ENCODE data around the gene ACSS2. TPM values are rescaled to one million over a fixed set of nuclear protein-coding genes. Genes with fewer than 3 reads are reported as not detected.

The ACSS2 gene
- total and polyA plus RNA-seq, 11 donors: 72.6 to 117 (median 99.7) TPM

DNA sequence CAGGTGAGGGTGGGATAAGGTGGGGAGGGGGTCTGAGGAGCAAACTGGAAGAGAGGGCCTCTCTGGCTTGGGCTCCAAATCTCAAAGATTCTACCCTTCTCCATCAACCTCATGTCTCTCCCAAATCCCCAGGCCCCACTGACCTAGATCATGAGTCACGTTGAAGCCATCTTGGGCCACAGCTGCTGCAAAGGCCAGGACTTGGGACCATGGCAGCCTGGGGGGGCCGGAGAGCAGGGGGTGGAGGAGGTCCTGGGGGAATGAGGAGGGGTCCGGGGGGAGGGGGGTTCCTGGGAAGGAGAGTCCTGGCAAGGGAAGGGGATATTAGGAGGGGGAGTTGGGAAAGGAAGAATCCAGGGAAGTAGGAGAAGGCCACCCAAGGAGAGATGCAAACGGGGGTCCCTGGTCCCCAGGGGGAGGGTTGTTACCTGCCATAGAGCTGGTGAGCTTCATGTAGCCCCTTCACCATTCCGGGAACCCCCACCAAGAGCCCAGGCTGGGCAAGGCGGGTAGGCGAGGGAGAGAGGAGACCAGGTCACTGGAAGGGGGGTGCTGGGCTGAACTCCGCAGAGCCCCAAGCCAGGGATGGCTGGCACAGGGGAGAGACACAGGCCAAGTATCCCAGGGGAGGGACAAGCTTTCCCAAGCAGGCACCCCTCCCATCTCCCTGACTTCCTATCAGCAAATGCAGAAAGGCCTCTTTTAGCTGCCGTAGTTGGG is 16.4 kb upstream of the ACSS2 start:
- TF ChIP-seq POLR2A (IDR thresholded peaks at IDR 0.05) (no peak), CTCF (IDR thresholded peaks at IDR 0.05) (no peak)
- DNase-seq: no peak
- H3K27ac ChIP-seq: no peak overlapping the region
- H3K4me1 ChIP-seq: peaks cover 0 to 8% (median 0%) of the 10 kb centered on the region in 12 donors
- no peaks in the 10 kb centered on the region for H3K27me3 ChIP-seq
- WGBS, 4 donors: 85 to 90% (median 86%) methylated on average over 9 of the region's 9 CpGs
- no peaks in the 10 kb centered on the region for H3K9me3 ChIP-seq
- peaks cover 0 to 67% (median 47%) of the 10 kb centered on the region in 9 donors for H3K36me3 ChIP-seq
- H3K4me3 ChIP-seq: no peak overlapping the region
- ATAC-seq: no peak
- intact Hi-C loops (cut with DNase I): loop anchor here in 1 of 10 donors (5.0 kb wide), 1 partner anchor 152 kb away; no protein-coding TSS in a partner anchor

DNA sequence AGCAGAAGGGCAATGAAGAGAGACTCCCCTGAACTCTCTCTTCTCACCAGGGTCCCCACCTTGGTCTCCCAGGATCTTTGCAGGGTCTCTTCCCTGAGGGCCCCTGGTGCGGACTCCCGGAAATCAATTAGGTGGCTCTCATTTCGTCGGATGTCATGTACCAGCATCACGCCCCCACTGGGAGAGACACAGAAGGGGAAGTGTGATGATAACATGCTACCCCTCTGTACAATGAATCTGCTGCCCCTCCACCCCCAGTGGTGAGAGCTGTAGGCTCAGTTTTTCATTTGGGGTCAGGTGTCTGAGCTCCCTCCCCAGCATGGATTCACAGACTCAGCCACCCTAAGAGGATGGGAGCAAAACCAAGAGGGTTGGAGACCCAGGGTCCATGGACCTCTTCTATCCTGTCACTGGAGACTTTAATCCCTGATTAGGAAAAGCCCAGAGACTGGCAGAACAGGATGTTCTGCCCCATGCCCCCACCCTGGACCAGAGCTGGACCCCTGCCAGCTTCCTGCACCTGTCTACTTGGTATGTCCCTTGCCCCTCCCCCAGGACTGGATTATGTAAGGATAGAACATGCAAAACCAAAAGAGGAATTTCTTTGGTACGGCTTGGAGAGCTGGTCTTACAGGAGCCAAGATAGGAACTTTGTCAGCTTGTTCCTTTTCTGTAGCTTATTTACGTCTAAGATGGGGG is 14.9 kb upstream of the ACSS2 start:
- no peak overlapping the region for H3K4me3 ChIP-seq
- no peaks in the 10 kb centered on the region for H3K27me3 ChIP-seq
- peaks cover 0 to 58% (median 39%) of the 10 kb centered on the region in 9 donors for H3K36me3 ChIP-seq
- no peaks in the 10 kb centered on the region for H3K9me3 ChIP-seq
- WGBS, 4 donors: 83 to 89% (median 88%) methylated on average over 7 of the region's 7 CpGs
- DNase-seq: no peak
- intact Hi-C loops (cut with DNase I): no loop called here
- H3K27ac ChIP-seq: no peak overlapping the region
- no peak for TF ChIP-seq CTCF (IDR thresholded peaks at IDR 0.05)
- no peak for TF ChIP-seq POLR2A (IDR thresholded peaks at IDR 0.05)
- no peak for ATAC-seq
- H3K4me1 ChIP-seq: peaks cover 0 to 8% (median 0%) of the 10 kb centered on the region in 12 donors

GRCh38 chr20:34862724-34863123 is 13.7 kb upstream of the ACSS2 start:
- DNase-seq (no peak), ATAC-seq (no peak)
- H3K4me1 ChIP-seq: peaks cover 0 to 8% (median 0%) of the 10 kb centered on the region in 12 donors
- peaks cover 0 to 46% (median 35%) of the 10 kb centered on the region in 9 donors for H3K36me3 ChIP-seq
- 86 to 95% (median 90%) methylated on average over 12 of the region's 12 CpGs for WGBS, 4 donors
- intact Hi-C loops (cut with DNase I): no loop called here
- TF ChIP-seq POLR2A (IDR thresholded peaks at IDR 0.05) (no peak), CTCF (IDR thresholded peaks at IDR 0.05) (no peak)
- no peaks in the 10 kb centered on the region for H3K9me3 ChIP-seq
- H3K4me3 ChIP-seq: no peak overlapping the region
- no peaks in the 10 kb centered on the region for H3K27me3 ChIP-seq
- no peak overlapping the region for H3K27ac ChIP-seq

DNA sequence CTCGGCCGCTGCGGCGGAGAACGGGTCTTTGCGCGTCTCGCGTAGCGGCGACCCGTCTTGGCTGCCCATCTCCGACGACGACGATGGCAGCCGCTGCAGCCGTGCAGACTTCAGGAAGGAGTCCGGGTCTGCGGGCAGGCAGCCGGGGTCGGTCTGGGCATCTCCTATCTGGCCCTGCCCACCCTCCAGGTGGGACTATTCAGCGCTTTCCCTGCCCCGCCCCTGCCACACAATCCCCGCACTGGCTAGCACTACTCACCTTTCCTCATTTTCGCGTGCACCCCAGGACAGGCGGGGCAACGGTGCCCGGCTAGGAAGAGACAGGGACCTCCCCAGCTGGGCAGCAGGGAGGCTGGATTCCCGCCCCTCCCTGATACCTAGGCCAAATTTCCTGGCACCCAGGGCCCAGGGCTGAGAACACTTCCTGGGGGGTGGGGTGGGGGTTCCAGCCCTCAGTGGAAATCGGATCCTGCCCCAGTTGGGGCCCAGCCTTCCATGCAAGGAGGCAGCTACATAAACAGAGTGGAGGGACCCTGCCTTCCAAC is 12.9 kb upstream of the ACSS2 start:
- WGBS, 4 donors: 66 to 78% (median 70%) methylated on average over 29 to 32 of the region's 32 CpGs
- ATAC-seq: no peak

More for the DNA sequence above, 12.9 kb upstream of the ACSS2 start:
- TF ChIP-seq POLR2A (IDR thresholded peaks at IDR 0.05) (no peak), CTCF (IDR thresholded peaks at IDR 0.05) (no peak)
- H3K4me1 ChIP-seq: peaks cover 0 to 8% (median 0%) of the 10 kb centered on the region in 12 donors
- H3K27me3 ChIP-seq: no peaks in the 10 kb centered on the region
- H3K36me3 ChIP-seq: peaks cover 0 to 39% (median 28%) of the 10 kb centered on the region in 9 donors
- H3K27ac ChIP-seq: no peak overlapping the region
- no peaks in the 10 kb centered on the region for H3K9me3 ChIP-seq
- no peak for DNase-seq
- intact Hi-C loops (cut with DNase I): no loop called here
- no peak overlapping the region for H3K4me3 ChIP-seq
